ENCODE data around the gene KDM2A.

DNA sequence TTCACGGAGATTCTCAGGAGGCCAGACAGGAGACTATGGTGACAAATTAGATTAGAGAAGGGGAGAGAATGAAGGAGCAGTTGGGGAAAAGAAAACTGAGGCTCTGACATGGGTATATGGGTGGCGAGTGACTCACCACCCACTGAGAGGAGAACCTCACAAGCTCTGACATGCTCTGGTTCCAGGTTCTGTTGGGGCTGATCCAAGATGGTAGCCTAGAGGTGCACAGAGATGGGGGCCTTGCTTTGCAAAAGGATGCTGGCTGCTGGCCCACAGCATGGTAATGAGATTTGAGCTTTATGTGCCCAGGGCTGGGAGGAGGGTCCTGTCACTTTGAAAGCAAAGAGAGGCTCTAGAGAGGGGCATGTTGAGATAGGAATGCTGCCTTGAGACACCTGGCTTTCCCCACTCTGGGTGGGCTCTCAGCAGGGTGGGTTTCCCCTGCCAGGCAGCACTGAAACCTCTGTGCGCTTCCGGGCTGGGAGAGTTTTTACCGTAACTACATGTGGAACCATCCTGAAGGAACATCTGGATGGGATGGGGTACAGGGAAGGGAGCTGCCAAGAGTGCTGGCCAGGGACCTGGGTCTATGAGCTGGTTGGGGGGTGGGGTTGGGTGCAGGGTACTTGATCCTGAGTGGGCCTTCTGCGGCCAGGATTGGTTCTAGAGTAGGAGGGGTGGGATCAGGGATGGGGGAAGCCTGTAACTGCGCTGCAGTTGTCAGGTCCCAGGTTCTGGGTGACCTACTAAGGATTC, 146.0 kb downstream of the KDM2A start:
- TF ChIP-seq GATA3 (IDR thresholded peaks at IDR 0.05; ENCODE audit: low read depth, low read length) (no peak), GATA2 (IDR thresholded peaks at IDR 0.05; ENCODE audit: low read depth, low read length) (no peak)
